Testis (tissue), 3 donors: ENCODE data around the gene NOS1. TPM values are rescaled to one million over a fixed set of nuclear protein-coding genes. Genes with fewer than 3 reads are reported as not detected.

Experiments
- DNase-seq: peaks from one replicate; pipeline ENCODE4 v3.0.0-alpha.2; 2019
- H3K27ac ChIP-seq, 2 donors: fragments of 200-600 bp; sonication (generic); one replicate each; pipeline ENCODE4 v1.5.1; 2019
- H3K27me3 ChIP-seq: fragments of 200-600 bp; sonication (generic); one replicate; pipeline ENCODE4 v1.5.1; 2019
- H3K36me3 ChIP-seq: fragments of 200-600 bp; sonication (generic); one replicate; pipeline ENCODE4 v1.5.1; 2017; ENCODE audit warnings: low read depth; ENCODE audit errors: missing control alignments
- H3K4me1 ChIP-seq: fragments of 200-600 bp; sonication (generic); one replicate; pipeline ENCODE4 v1.5.1; 2019
- H3K4me3 ChIP-seq, 2 donors: fragments of 200-600 bp; sonication (generic); one replicate each; pipeline ENCODE4 v1.5.1; 2017 to 2019
- H3K9me3 ChIP-seq: fragments of 200-600 bp; sonication (generic); one replicate; pipeline ENCODE4 v1.5.1; 2017
- CTCF ChIP-seq, 3 experiments: fragments of 450-650 bp in 2 of 3; fragments of 200-600 bp in 1 of 3; sonication (generic) in 1 of 3; IDR thresholded peaks; one replicate each; pipeline ENCODE4 v1.5.1; 2016 to 2019; ENCODE audit warnings: antibody characterized with exemption in 3 of 3, mild to moderate bottlenecking in 2 of 3, moderate library complexity in 1 of 3
- POLR2A ChIP-seq: fragments of 450-650 bp; IDR thresholded peaks from one replicate; pipeline ENCODE4 v1.6.1; 2017; ENCODE audit warnings: antibody characterized with exemption, mild to moderate bottlenecking, moderate library complexity
- WGBS, 2 donors: methylation state at CpG; one replicate each; pipeline ENCODE4 v1.1.5; 2018; 5-methylcytosine and 5-hydroxymethylcytosine counted together
- intact Hi-C: fragments of 100-400 bp; cut with DNase I; formaldehyde crosslinking; loops from one replicate; pipeline ENCODE4 v1.15.1; 2023; ENCODE audit warnings: low total_unique reads
- polyA plus RNA-seq: library from polyadenylated mRNA; stranded (reverse); fragments of 350-450 nt; fragmentation: Illumina TruSeq; extraction: RNeasy Lipid Tissue Mini Kit (QIAGEN cat#74804); gene quantifications from one replicate; pipeline ENCODE4 v1.2.3, GENCODE V29; 2014; ENCODE audit warnings: low read depth, low replicate concordance; ENCODE audit not compliant: insufficient read depth
- total RNA-seq, 2 donors: library from RNA; depleted of rRNA; stranded (reverse); fragments of >200 nt; gene quantifications; one replicate each; pipeline ENCODE4 v1.2.3, GENCODE V29; 2016

The NOS1 gene
- total and polyA plus RNA-seq, 3 donors from 2014 or later = 1.5 to 3.8 (median 3.1) TPM

GRCh38 chr12:117359029-117359845 lies 2.2 kb downstream of the NOS1 start:
- no peak for TF ChIP-seq POLR2A
- TF ChIP-seq CTCF (IDR thresholded peaks at IDR 0.05) = no peak
- no peaks in the 10 kb centered on the region for H3K9me3 ChIP-seq
- H3K27me3 ChIP-seq = no peaks in the 10 kb centered on the region
- DNase-seq = no peak
- H3K4me3 ChIP-seq = no peak overlapping the region
- no peaks in the 10 kb centered on the region for H3K4me1 ChIP-seq
- WGBS, 2 donors = 7 to 15% methylated on average over 17 to 40 of the region's 42 CpGs
- H3K36me3 ChIP-seq = no peaks in the 10 kb centered on the region
- H3K27ac ChIP-seq = no peak overlapping the region
- intact Hi-C loops = no loop called here

- no peak for DNase-seq
- Histone ChIP-seq H3K27me3 (no peaks in the 10 kb centered on the region), H3K9me3 (no peaks in the 10 kb centered on the region), H3K4me3 (no peak overlapping the region), H3K4me1 (no peaks in the 10 kb centered on the region), H3K27ac (no peak overlapping the region), H3K36me3 (no peaks in the 10 kb centered on the region)
- intact Hi-C loops = no loop called here
- 20 to 54% methylated on average over 1 of the region's 1 CpG for WGBS, 2 donors
- TF ChIP-seq CTCF (IDR thresholded peaks at IDR 0.05) (no peak), POLR2A (no peak)
These were observed 5.4 kb downstream of the NOS1 start for GRCh38 chr12:117356048-117356447.

GRCh38 chr12:117352883-117353282 lies 8.5 kb downstream of the NOS1 start:
- Histone ChIP-seq H3K27ac (no peak overlapping the region), H3K36me3 (no peaks in the 10 kb centered on the region), H3K27me3 (no peaks in the 10 kb centered on the region), H3K4me1 (no peaks in the 10 kb centered on the region), H3K9me3 (no peaks in the 10 kb centered on the region), H3K4me3 (no peak overlapping the region)
- intact Hi-C loops = no loop called here
- DNase-seq = no peak
- TF ChIP-seq POLR2A = no peak

GRCh38 chr12:117352206-117352605 lies 9.2 kb downstream of the NOS1 start:
- TF ChIP-seq POLR2A = no peak
- TF ChIP-seq CTCF (IDR thresholded peaks at IDR 0.05) = no peak
- Histone ChIP-seq H3K36me3 (no peaks in the 10 kb centered on the region), H3K9me3 (no peaks in the 10 kb centered on the region), H3K4me3 (no peak overlapping the region), H3K27ac (no peak overlapping the region), H3K4me1 (no peaks in the 10 kb centered on the region), H3K27me3 (no peaks in the 10 kb centered on the region)
- intact Hi-C loops = no loop called here
- WGBS, 2 donors = 74 to 77% methylated on average over 9 of the region's 9 CpGs
- no peak for DNase-seq

- intact Hi-C loops = no loop called here
- Histone ChIP-seq H3K9me3 (no peaks in the 10 kb centered on the region), H3K4me3 (no peak overlapping the region), H3K27me3 (no peaks in the 10 kb centered on the region), H3K36me3 (no peaks in the 10 kb centered on the region), H3K27ac (no peak overlapping the region), H3K4me1 (no peaks in the 10 kb centered on the region)
- 82 to 91% methylated on average over 4 of the region's 4 CpGs for WGBS, 2 donors
- TF ChIP-seq POLR2A = no peak
- TF ChIP-seq CTCF (IDR thresholded peaks at IDR 0.05) = no peak
- DNase-seq = no peak
These were observed 11.3 kb downstream of the NOS1 start for GRCh38 chr12:117350140-117350539.
